AG09319 (cell line): ENCODE data around the gene IFIT2.
"Not testable (repeated sequence)": the region's sequence is repeated elsewhere in the genome, so short reads cannot be mapped to it uniquely, and the experiment has no call there.

ENCODE experiments used
- DNase-seq: peaks from one replicate; pipeline ENCODE4 v3.0.0-alpha.2; 2010; ENCODE audit warnings: low read depth; ENCODE audit errors: extremely low read depth
- CTCF ChIP-seq: IDR thresholded peaks from 2 replicates; pipeline ENCODE4 v1.5.1; 2011; ENCODE audit warnings: low read depth, mild to moderate bottlenecking, inconsistent platforms, low read length, moderate library complexity

The IFIT2 gene

GRCh38 chr10:89301721-89302445 is at the start of gene IFIT2:
IFIT2 (plus strand) TSS chr10:89302046; CDS start chr10:89302124, 78 bp downstream.
- no peak for DNase-seq
- TF ChIP-seq CTCF = no peak

GRCh38 chr10:89252225-89252585 is 49.6 kb upstream of the IFIT2 start:
- TF ChIP-seq CTCF = no peak
- DNase-seq = no peak

- DNase-seq = not testable (repeated sequence)
These were observed 46.7 kb upstream of the IFIT2 start for GRCh38 chr10:89255091-89255579.

GRCh38 chr10:89255793-89256192 is 46.1 kb upstream of the IFIT2 start:
- no peak for TF ChIP-seq CTCF
- DNase-seq = no peak

- no peak for TF ChIP-seq CTCF
- no peak for DNase-seq
These were observed 45.5 kb upstream of the IFIT2 start for GRCh38 chr10:89256340-89256739.

- no peak for DNase-seq
- no peak for TF ChIP-seq CTCF
These were observed 44.9 kb upstream of the IFIT2 start for GRCh38 chr10:89256962-89257361.

GRCh38 chr10:89257581-89257980 is 44.3 kb upstream of the IFIT2 start:
- no peak for TF ChIP-seq CTCF
- no peak for DNase-seq

- TF ChIP-seq CTCF = no peak
- DNase-seq = no peak
These were observed 43.0 kb upstream of the IFIT2 start for GRCh38 chr10:89258881-89259280.
